RPMI8226 (cell line): Measurements from ENCODE around the gene CLCN7.

ENCODE experiments used
- DNase-seq: peaks from one replicate; pipeline ENCODE4 v3.0.0-alpha.2; 2015

CLCN7 gene

DNA sequence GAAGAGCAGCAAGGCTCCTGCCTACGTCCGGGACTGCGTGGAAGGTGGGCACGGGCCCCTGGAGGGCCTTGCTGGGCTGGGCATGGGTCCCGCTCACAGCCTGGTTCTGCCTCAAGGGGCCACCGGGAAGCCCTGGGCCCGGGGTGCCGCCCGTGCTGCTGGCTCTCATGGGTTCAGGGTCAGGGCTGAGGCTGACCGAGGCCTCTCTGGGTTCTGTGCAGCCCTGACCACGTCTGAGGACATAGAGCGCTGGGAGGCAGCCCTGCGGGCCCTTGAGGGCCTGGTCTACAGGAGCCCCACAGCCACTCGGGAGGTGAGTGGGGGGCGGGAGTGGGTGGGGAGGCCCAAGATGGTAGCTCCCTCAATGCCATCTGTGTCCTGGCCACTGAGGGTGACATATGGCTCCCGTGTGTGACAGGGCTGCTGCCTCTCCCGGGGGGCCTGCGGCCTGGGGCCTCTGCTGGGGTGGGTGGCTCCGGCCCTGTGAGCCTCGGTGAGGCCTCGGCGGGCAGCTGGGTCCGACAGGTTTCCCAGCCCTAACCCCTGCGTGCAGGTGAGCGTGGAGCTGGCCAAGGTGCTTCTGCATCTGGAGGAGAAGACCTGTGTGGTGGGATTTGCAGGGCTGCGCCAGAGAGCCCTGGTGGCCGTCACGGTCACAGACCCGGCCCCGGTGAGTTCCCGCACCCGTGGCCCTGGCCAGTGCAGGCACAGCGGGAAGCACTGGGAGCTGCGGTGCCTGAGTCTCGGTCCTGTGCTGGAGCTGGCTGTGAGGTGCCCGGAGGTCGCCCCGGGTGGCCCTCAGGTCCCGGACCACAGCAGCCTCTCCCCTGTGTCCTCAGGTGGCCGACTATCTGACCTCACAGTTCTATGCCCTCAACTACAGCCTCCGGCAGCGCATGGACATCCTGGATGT lies 27.5 kb upstream of the CLCN7 start:
- no peak for DNase-seq

- DNase-seq: no peak
Measured at GRCh38 chr16:1501630-1502029, 26.8 kb upstream of the CLCN7 start.

GRCh38 chr16:1500465-1501150 lies 25.8 kb upstream of the CLCN7 start:
- no peak for DNase-seq

DNA sequence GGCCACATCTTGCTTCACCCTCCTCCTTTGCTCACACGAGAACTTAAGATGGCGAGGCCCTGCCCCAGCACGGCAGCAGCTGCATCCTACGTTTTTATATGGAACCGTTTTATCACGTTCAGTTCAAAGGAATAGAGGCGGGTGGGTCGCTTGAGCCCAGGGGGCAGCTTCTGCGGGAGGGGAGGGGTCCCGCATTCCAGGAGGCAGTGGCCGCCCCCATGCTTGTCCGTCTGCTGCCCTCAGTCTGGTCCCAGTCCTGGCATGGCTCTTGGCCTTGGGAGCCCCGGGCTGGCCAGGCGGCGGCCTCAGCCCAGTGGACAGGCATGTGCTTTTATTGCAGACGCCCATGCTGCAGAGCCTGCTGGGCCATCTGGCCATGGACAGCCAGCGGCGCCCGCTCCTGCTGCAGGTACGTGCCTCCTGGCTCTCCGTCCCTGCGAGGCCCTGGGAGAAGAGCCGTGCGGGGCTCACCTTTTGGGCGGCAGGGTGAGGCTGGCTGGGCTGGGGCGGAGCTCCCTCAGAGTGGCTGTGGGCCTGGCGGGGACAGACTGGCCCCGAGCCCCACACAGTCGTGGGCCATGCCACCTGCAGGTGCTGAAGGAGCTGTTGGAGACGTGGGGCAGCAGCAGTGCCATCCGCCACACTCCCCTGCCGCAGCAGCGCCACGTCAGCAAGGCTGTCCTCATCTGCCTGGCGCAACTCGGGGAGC lies 25.1 kb upstream of the CLCN7 start:
- no peak for DNase-seq

- no peak for DNase-seq
Measured at GRCh38 chr16:1498899-1499676, 24.3 kb upstream of the CLCN7 start.

DNA sequence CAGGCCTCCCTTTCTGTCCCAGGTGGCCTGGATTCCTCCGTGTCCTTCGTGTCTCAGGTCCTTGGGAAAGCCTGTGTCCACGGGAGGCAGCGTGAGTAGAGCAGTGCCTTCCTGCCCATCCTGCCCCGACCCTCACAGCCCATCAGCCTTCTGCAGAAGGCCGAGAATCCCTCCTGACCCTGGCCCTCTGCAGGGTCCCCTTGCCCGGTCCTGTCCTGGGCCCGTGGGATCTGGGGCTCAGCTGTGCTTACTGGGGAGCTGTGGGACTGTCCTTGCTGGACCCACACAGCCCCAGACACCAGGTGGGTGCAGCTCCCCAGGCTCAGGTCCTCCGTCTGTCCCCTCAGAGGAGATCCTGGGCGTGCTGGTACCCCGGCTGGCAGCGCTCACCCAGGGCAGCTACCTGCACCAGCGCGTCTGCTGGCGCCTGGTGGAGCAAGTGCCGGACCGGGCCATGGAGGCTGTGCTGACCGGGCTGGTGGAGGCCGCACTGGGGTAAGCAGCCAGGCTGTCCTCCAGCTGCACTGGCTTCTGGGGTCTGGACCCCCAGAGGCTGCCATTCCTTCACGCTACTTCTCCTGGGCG lies 22.3 kb upstream of the CLCN7 start:
- no peak for DNase-seq

DNA sequence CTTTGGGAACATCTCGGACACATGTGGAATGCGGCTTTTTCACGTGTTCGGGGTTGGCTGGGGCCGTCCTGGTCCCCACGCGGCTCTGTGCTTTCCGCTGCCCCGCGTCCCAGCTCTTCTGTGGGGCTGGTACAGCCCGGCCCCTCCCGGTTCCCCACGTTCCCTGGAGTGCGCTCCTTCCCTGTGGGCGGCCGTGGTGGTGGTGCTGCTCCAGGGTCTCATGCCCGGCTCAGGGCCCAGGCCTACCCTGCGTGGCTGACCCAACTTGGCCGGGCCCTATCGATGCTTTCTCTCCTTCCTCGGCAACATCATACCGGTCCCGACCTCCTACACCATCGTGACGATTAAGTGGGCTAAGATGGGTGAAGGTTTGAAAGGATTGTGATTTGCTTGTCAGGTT lies 21.6 kb upstream of the CLCN7 start:
- DNase-seq: no peak

- DNase-seq: no peak
Measured at GRCh38 chr16:1495889-1496262, 21.0 kb upstream of the CLCN7 start.

GRCh38 chr16:1495211-1495888 lies 20.5 kb upstream of the CLCN7 start:
- no peak for DNase-seq

DNA sequence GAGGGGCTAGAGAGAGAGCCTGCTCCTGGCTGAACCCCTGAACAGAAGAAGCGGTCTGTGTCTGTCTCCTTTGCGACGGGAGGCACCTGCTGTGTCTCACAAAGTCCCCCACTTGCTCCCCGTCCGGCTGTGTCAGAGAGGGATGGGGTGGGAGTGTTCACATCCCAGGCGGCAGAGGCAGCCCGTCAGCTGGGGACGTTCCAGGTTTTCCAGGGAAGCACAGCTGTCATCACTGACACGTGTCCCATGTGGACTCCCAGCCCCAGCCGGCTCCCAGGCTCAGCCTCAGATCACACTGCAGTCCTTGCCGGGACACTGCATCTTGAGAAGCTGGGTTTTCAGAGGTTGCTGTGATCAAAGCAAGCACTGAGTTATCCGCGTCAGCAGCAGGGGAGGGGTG lies 19.9 kb upstream of the CLCN7 start:
- no peak for DNase-seq

DNA sequence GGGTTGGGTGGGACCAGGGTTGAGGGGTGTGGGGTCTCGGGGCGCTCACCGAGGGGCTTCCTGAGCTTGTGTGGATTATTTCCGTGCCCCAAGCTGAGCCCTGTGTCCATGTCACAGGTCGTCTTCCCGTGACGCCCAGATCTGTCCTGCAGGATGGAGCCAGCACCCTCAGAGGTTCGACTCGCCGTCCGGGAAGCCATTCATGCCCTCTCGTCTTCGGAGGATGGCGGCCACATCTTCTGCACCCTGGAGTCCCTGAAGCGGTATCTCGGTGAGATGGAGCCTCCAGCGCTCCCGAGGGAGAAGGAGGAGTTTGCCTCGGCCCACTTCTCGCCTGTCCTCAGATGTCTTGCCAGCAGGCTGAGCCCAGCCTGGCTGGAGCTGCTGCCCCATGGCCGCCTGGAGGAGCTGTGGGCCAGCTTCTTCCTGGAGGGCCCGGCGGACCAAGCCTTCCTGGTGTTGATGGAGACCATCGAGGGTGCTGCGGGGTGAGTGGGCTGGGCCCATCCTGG lies 19.4 kb upstream of the CLCN7 start:
- no peak for DNase-seq

GRCh38 chr16:1493746-1494094 lies 18.9 kb upstream of the CLCN7 start:
- peak; percentile 49 for DNase-seq

- DNase-seq: peak; percentile 93
Measured at GRCh38 chr16:1492923-1493745, 18.3 kb upstream of the CLCN7 start, which contains the start of gene TELO2. Gene TELO2 (plus strand): TSS chr16:1493360. CDS start chr16:1494282, 922 bp downstream.

DNA sequence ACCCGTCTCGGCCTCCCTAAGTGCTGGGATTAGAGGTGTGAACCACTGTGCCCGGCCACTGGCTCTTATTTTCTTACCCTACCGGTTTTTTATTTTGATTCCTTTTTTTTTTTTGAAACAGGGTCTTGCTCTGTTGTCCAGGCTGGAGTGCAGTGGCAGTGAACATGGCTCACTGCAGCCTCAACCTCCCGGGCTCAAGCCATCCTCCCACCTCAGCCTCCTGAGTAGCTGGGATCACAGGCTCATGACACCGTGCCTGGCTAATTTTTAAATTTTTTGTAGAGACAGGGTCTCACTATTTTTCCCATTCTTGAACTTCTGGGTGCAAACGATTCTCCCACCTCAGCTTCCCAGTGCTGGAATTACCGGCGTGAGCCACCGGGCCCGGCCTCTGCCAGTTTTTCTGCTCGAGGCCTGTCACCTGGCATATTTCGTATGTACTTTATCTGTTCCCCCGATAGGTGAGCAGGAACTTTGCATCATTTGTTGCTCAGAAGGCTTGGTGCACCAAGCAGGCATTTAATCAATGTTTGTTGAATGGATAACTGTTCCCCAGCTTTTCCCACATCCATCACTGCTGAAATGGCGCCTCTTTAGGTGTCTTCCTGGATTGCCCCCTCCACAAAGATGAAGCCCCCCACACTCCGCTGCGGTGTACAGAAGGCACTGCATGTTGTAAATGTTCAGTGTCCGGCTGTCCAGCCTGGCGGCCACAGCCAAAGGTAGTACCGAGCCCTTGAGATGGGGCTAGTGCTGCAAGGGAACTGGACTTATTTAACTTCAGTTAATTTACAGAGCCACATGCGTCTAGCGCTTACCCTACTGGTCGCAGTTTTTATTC lies 17.5 kb upstream of the CLCN7 start:
- no peak for DNase-seq

DNA sequence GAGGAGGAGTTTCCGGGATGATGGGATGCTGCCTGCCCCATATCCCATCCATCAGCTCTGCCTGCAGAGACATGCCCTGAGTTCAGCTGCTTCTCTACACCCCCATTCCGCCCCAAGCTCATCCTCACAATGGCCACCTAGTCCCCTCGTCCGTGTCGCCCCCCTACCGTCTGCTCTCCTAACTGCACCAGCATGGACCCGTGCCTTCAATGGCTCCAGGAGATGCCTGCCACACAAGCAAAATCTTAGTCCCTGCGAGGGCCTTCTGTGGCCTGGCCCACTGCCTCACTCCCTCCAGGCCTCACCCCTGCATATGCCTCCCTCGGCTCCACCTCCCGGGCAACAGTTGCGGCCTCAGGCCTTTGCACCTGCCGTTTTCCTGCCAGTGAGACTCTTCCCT lies 16.5 kb upstream of the CLCN7 start:
- DNase-seq: no peak

DNA sequence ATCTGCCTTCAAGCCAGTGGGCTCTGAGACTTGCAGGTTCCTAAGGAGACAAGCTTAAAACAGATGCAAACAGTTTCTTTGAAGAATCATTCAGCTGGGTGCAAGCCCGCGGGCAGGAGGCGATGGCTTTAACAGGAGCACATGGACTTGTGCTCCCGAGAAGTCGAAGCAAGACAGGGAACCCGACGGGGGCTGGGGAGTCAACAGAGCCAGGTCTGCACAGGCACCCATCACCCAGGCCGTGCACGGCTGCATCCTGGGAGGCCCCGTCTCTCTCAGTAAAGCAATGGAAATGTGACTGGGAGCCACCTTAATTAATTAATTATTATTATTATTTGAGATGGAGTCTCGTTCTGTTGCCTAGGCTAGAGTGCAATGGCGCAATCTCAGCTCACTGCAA lies 14.2 kb upstream of the CLCN7 start:
- no peak for DNase-seq

DNA sequence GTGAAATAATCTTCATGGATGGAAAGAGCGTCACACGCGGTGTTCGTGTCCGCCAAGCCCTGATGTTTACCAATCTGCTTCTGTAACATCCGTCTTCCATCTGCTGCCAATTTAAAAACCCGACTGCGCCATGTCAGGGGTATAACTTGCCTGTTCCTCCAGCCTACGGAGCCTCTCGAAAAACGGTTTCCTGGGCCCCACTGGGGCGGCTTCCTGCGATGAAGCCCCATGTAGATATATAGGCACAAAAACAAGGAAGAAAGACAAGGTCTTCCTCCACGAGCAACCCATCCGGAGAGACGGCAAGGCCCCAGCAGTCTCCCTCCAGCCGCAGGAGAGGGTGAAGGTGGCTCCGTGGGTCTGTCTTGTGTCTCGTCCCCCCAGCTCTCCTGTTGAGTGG lies 13.8 kb upstream of the CLCN7 start, which contains the start of gene PTX4:
TSS of gene PTX4 (minus strand) at position 326 of the 400 bp plus-strand sequence. CDS start at position 291, 35 bp downstream.
- no peak for DNase-seq

DNA sequence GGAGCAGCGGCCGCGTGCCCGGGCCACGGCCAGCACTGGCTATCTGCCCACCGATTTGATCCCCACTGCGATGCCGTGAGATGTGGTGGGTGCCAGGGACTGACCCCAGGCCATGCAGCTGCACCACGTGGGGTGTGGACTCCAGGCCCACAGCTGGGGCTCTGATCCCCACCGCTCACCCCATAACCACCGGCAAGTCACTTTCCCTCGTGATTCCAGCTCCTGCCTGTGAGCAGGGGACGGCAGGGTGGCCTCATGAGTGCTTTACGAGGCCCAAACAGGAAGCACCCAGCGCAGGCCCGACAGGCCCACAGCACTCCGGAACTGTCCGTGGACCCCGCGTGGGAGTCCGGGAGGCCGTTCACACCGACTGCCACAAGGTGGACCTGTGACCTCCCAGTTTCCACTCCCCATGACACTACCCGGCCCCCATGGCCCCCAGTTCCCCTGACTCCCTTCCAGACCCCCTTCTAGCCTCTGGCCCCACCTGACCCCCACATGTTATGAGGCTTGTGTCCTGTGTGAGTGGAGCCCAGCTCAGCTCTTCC lies 13.3 kb upstream of the CLCN7 start:
- no peak for DNase-seq

- DNase-seq: no peak
Measured at GRCh38 chr16:1487395-1488053, 12.7 kb upstream of the CLCN7 start.
